ENCODE results near the gene BLTP1.

DNA sequence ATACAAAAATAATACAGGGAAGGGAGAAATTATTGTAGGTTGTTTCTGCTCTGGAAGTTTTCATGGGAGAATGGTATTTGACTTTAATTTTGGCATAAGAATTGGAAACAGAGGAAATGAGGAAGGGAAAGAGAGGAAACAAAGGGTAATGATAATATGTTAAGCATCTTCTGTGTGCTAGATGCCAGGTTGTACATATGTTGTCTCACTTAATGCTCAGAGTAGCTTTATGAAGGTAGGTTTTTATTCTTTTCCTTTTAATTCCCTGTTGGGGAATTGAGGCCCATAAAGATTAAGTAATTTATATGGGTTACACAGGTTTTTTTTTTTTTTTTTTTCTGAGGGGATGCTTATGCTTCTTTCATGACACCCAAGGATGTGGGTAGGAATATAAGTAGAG, 19.2 kb downstream of the BLTP1 start:
- TF ChIP-seq ESRRA (CRISPR knock-in tag; IDR thresholded peaks at IDR 0.05; ENCODE audit: low read depth) (no peak), EP300 (IDR thresholded peaks at IDR 0.05; ENCODE audit: low read depth in 2 of 2, low read length in 2 of 2) (no peak), EP300 (CRISPR knock-in tag; IDR thresholded peaks at IDR 0.05; ENCODE audit: borderline replicate concordance) (no peak), TAF15 (IDR thresholded peaks at IDR 0.05; ENCODE audit: low read depth, low read length, poor library complexity, severe bottlenecking) (no peak), GPBP1L1 (CRISPR knock-in tag; IDR thresholded peaks at IDR 0.05) (no peak), CTCF (CRISPR knock-in tag; IDR thresholded peaks at IDR 0.05) (no peak)

Data from HepG2 (cell line).